ENCODE measurements around the gene ZMYM1.
"Not testable (repeated sequence)": the region's sequence is repeated elsewhere in the genome, so short reads cannot be mapped to it uniquely, and the experiment has no call there.

ZMYM1 gene

GRCh38 chr1:35079003-35079930, at the start of gene ZMYM1:
Gene ZMYM1, plus strand, starts transcription at chr1:35079385. Its CDS starts 14,603 bp downstream, at chr1:35093988.
- peak; percentile 95 for DNase-seq (ENCODE audit: low spot score)

GRCh38 chr1:35029761-35030160, 49.4 kb upstream of the ZMYM1 start:
- no peak for DNase-seq (ENCODE audit: low spot score)

- no peak for DNase-seq (ENCODE audit: low spot score)
Observed at GRCh38 chr1:35030338-35030737, 48.8 kb upstream of the ZMYM1 start.

- DNase-seq (ENCODE audit: low spot score): peak; percentile 34
Observed at GRCh38 chr1:35030756-35031446, 48.3 kb upstream of the ZMYM1 start.

GRCh38 chr1:35032384-35032739, 46.8 kb upstream of the ZMYM1 start:
- DNase-seq (ENCODE audit: low spot score): no peak

- no peak for DNase-seq (ENCODE audit: low spot score)
Observed at GRCh38 chr1:35033346-35033745, 45.8 kb upstream of the ZMYM1 start.

GRCh38 chr1:35036621-35037020, 42.6 kb upstream of the ZMYM1 start:
- DNase-seq (ENCODE audit: low spot score): no peak

GRCh38 chr1:35037206-35037605, 42.0 kb upstream of the ZMYM1 start:
- DNase-seq (ENCODE audit: low spot score): no peak

- DNase-seq (ENCODE audit: low spot score): no peak
Observed at GRCh38 chr1:35038723-35039122, 40.5 kb upstream of the ZMYM1 start.

GRCh38 chr1:35043498-35043897, 35.7 kb upstream of the ZMYM1 start:
- no peak for DNase-seq (ENCODE audit: low spot score)

- no peak for DNase-seq (ENCODE audit: low spot score)
Observed at GRCh38 chr1:35044431-35044830, 34.8 kb upstream of the ZMYM1 start.

- no peak for DNase-seq (ENCODE audit: low spot score)
Observed at GRCh38 chr1:35046730-35047129, 32.5 kb upstream of the ZMYM1 start.

- no peak for DNase-seq (ENCODE audit: low spot score)
Observed at GRCh38 chr1:35047188-35047858, 31.9 kb upstream of the ZMYM1 start.

GRCh38 chr1:35049116-35049515, 30.1 kb upstream of the ZMYM1 start:
- no peak for DNase-seq (ENCODE audit: low spot score)

- no peak for DNase-seq (ENCODE audit: low spot score)
Observed at GRCh38 chr1:35053433-35053832, 25.8 kb upstream of the ZMYM1 start.

GRCh38 chr1:35054282-35054681, 24.9 kb upstream of the ZMYM1 start:
- DNase-seq (ENCODE audit: low spot score): not testable (repeated sequence)

- not testable (repeated sequence) for DNase-seq (ENCODE audit: low spot score)
Observed at GRCh38 chr1:35058321-35058720, 20.9 kb upstream of the ZMYM1 start.

- no peak for DNase-seq (ENCODE audit: low spot score)
Observed at GRCh38 chr1:35058988-35059387, 20.2 kb upstream of the ZMYM1 start.

GRCh38 chr1:35062518-35063196, 16.5 kb upstream of the ZMYM1 start:
- DNase-seq (ENCODE audit: low spot score): no peak

GRCh38 chr1:35064265-35064664, 14.9 kb upstream of the ZMYM1 start:
- no peak for DNase-seq (ENCODE audit: low spot score)

GRCh38 chr1:35069746-35070145, 9.4 kb upstream of the ZMYM1 start:
- DNase-seq (ENCODE audit: low spot score): no peak

GRCh38 chr1:35073265-35073811, 5.8 kb upstream of the ZMYM1 start:
- no peak for DNase-seq (ENCODE audit: low spot score)

Data from D341Med (cell line).